Kidney (tissue), 14 donors: ENCODE results near the gene ALKBH5. TPM values are rescaled to one million over a fixed set of nuclear protein-coding genes. Genes with fewer than 3 reads are reported as not detected.

Source experiments
- DNase-seq, 5 donors: peaks; one replicate each; pipeline ENCODE4 v3.0.0-alpha.2; 2013 to 2020
- FAIRE-seq: peaks from 2 replicates; lab custom pipeline; 2012; peaks lifted over from hg19 to GRCh38; lab: Jason Lieb, UNC
- H3K27ac ChIP-seq, 2 donors: one replicate each; pipeline ENCODE4 v1.7.0; 2013; ENCODE audit warnings: low read depth in 2 of 2, low read length in 2 of 2, inconsistent platforms in 1 of 2
- H3K27me3 ChIP-seq: one replicate; pipeline ENCODE4 v1.7.1; 2013; ENCODE audit warnings: low read length, inconsistent platforms; ENCODE audit not compliant: control insufficient read depth, insufficient read depth
- H3K36me3 ChIP-seq, 3 donors: one replicate each; pipeline versions ENCODE4 v1.7.0 to v1.7.1; 2013; ENCODE audit warnings: low read length in 3 of 3, control low read depth in 1 of 3, inconsistent platforms in 1 of 3; ENCODE audit not compliant: insufficient read depth in 3 of 3, control insufficient read depth in 2 of 3
- H3K4me1 ChIP-seq, 3 donors: one replicate each; pipeline versions ENCODE4 v1.7.0 to v1.7.1; 2013; ENCODE audit warnings: low read length in 3 of 3, inconsistent platforms in 1 of 3, low read depth in 1 of 3; ENCODE audit not compliant: control insufficient read depth in 2 of 3, insufficient read depth in 2 of 3
- H3K4me3 ChIP-seq, 3 donors: one replicate each; pipeline versions ENCODE4 v1.7.0 to v1.8.1; 2013; ENCODE audit warnings: low read length in 3 of 3, control low read depth in 1 of 3, inconsistent platforms in 1 of 3
- H3K9ac ChIP-seq, 3 donors: one replicate each; pipeline versions ENCODE4 v1.7.0 to v1.7.1; 2013; ENCODE audit warnings: low read length in 3 of 3, control low read depth in 1 of 3, inconsistent platforms in 1 of 3
- H3K9me3 ChIP-seq, 3 donors: one replicate each; pipeline versions ENCODE4 v1.7.0 to v1.7.1; 2013; ENCODE audit warnings: low read length in 3 of 3, control low read depth in 1 of 3, inconsistent platforms in 1 of 3; ENCODE audit not compliant: control insufficient read depth in 2 of 3, insufficient read depth in 1 of 3
- CTCF ChIP-seq: IDR thresholded peaks from 3 replicates; pipeline ENCODE4 v1.5.1; 2012; ENCODE audit warnings: mild to moderate bottlenecking, moderate library complexity, borderline replicate concordance; ENCODE audit not compliant: insufficient read depth; ENCODE audit errors: extremely low read depth
- intact Hi-C: fragments of 100-400 bp; cut with DNase I; formaldehyde crosslinking; loops from one replicate; pipeline ENCODE4 v1.11.1; 2022
- polyA plus RNA-seq: library from polyadenylated mRNA; stranded (reverse); fragments of 350-450 nt; fragmentation: Illumina TruSeq; extraction: RNeasy Lipid Tissue Mini Kit (QIAGEN cat#74804); gene quantifications from one replicate; pipeline ENCODE4 v1.2.3, GENCODE V29; 2014; ENCODE audit warnings: low read depth, low replicate concordance; ENCODE audit not compliant: insufficient read depth
- total RNA-seq: library from RNA; stranded (reverse); fragmentation: NEBNext Ultra II Directional; extraction: Animal tissue kit (Norgen Biotek cat#: 25700); gene quantifications from one replicate; pipeline ENCODE4 v1.2.1, GENCODE V29; 2021
- donor health status: control.
- donor health status: control.
- donor health status: control.
- donor health status: control.
- donor health status: control.
- donor health status: DM: yes; HTN: yes; CAD: no.
- donor health status: Normal renal cell carcinoma (clear cell type).

The ALKBH5 gene
- total and polyA plus RNA-seq, 2 donors from 2014 or later, result 67.1 to 94.4 TPM

GRCh38 chr17:18245038-18245776 is 61.6 kb downstream of the ALKBH5 start:
- no peak for FAIRE-seq
- Histone ChIP-seq H3K27ac (no peak overlapping the region), H3K9me3 (no peaks in the 10 kb centered on the region), H3K27me3 (no peaks in the 10 kb centered on the region), H3K4me1 (peaks cover 0 to 10% (median 0%) of the 10 kb centered on the region in 3 donors), H3K36me3 (peaks cover 0 to 47% (median 21%) of the 10 kb centered on the region in 3 donors), H3K4me3 (no peak overlapping the region), H3K9ac (no peak overlapping the region)
- DNase-seq, result no peak
- no peak for TF ChIP-seq CTCF
- intact Hi-C loops, result no loop called here

GRCh38 chr17:18246109-18246725 is 62.6 kb downstream of the ALKBH5 start:
- H3K4me1 ChIP-seq, result peaks cover 0 to 10% (median 0%) of the 10 kb centered on the region in 3 donors
- FAIRE-seq (no peak), DNase-seq (no peak)
- H3K9me3 ChIP-seq, result no peaks in the 10 kb centered on the region
- no peak overlapping the region for H3K4me3 ChIP-seq
- no peak overlapping the region for H3K27ac ChIP-seq
- H3K27me3 ChIP-seq, result no peaks in the 10 kb centered on the region
- H3K9ac ChIP-seq, result no peak overlapping the region
- no peak for TF ChIP-seq CTCF
- intact Hi-C loops, result no loop called here
- peaks cover 0 to 57% (median 21%) of the 10 kb centered on the region in 3 donors for H3K36me3 ChIP-seq

- Histone ChIP-seq H3K27me3 (no peaks in the 10 kb centered on the region), H3K4me3 (peak overlapping the region in 1 of 3 donors; percentile 24), H3K4me1 (peaks cover 0 to 10% (median 0%) of the 10 kb centered on the region in 3 donors), H3K9ac (no peak overlapping the region), H3K9me3 (no peaks in the 10 kb centered on the region), H3K36me3 (peaks cover 0 to 65% (median 24%) of the 10 kb centered on the region in 3 donors), H3K27ac (no peak overlapping the region)
- FAIRE-seq (no peak), DNase-seq (peak; percentile 86 to 93 (median 90))
- intact Hi-C loops, result no loop called here
- no peak for TF ChIP-seq CTCF
Measured at GRCh38 chr17:18246880-18247612, 63.4 kb downstream of the ALKBH5 start.
